Islet of Langerhans (tissue), 1 donor: ENCODE measurements around the gene TMEM143.
"Not testable (repeated sequence)": the region's sequence is repeated elsewhere in the genome, so short reads cannot be mapped to it uniquely, and the experiment has no call there.

ENCODE experiments used
- FAIRE-seq: peaks from one replicate; lab custom pipeline; 2011; peaks lifted over from hg19 to GRCh38; lab: Jason Lieb, UNC

Gene TMEM143

GRCh38 chr19:48296963-48297734, 66.6 kb downstream of the TMEM143 start:
- no peak for FAIRE-seq

GRCh38 chr19:48295458-48295857, 68.3 kb downstream of the TMEM143 start:
- no peak for FAIRE-seq

DNA sequence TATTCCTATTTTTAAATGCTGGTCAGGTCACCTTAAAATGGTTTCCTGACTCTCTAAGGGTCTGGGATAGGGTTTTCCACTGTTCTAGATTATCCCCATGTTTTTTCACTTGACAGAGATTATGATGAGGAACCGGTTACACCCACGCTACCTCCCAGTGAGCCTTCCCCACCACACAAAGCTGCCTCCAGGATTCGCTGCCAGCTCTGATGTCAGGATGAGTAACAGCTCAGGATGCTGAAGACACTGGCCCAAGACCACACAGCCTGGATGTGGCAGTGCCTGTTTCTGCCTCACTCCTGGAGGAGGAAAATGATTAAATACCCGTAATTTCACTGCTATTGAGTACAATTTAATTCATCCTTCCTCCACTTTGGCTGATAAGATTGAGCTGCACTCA, 70.9 kb downstream of the TMEM143 start:
- FAIRE-seq: no peak

DNA sequence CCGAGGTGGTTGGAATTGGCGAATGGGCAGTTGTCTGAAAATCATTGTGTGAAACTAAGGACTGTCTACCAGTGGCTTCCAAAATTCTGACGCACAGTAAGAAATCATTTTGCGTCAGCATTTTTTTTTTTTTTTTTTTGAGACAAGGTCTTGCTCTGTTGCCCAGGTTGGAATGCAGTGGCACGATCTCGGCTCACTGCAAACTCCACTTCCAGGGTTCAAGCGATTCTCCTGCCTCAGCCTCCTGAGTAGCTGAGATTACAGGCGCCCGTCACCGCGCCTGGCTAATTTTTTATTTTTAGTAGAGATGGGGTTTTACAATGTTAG, 72.3 kb downstream of the TMEM143 start:
- not testable (repeated sequence) for FAIRE-seq

DNA sequence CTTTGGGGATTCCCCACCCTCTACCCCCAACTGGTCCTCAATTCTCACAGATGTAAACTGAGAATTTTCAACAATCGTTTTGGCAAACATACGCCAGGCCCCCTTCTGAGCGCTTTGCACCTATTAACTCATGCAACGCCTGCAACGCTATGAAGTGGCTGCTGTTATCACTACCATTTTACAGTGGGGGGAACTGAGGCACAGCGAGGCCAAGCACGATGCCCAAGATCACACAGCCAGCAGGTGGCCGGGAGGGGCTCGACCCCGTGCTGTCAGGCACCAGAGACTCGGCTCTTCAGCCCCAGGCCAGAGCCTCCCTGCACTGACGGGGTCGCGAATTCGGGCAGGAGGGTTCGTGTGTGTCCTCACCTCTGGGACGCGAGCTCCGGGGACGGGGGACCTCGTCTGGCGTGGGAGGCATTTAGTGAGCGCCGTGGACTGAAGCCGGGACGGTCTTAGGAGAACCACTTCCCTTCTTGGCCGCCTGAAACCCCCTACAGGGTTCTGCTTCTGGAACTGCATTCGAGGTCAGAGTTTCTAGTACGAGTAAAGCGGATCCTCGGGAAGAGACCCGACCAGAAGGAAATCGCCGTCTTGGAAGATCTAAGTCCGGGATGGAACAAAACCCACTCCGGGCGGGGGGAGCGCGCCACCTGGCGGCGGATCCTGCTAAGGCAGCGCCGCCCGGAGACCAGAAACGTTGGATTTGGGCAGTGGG, 72.8 kb downstream of the TMEM143 start:
- FAIRE-seq: no peak

- FAIRE-seq: no peak
Observed at GRCh38 chr19:48290401-48290770, 73.4 kb downstream of the TMEM143 start.

DNA sequence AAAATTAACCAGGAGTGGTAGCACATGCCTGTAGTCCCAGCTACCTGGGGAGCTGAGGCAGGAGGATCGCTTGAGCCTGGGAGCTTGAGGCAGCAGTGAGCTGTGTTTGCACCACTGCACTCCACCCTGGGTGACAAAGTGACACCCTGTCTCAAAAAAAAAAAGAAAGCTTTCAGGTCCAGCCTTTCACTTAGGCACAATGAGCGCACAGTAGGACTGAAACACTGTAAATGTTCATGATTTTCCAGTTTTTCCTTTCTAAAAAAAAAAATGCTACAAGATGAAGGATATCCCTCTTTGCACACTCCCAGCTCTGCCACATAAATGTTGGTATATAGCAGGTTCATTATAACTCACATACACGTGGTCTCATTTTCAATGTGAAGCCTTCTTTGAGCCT, 76.0 kb downstream of the TMEM143 start:
- FAIRE-seq: no peak

DNA sequence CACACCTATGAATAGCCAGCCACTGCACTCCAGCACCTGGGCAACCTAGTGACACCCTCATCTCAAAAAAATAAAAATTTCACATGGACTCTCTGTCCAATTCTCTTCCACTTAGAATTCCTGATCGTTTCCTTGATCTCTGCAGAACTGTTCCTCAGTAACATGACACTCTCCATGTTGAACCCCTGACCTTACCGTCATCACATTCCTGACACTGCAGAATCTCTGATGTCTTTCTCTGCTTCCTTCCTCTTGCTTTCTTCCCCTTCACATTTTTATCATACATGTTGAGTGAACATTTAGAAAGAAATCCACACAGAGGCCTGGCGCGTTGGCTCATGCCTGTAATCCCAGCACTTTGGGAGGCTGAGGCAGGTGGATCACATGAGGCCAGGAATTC, 78.8 kb downstream of the TMEM143 start:
- FAIRE-seq: no peak

GRCh38 chr19:48283908-48284307, 79.8 kb downstream of the TMEM143 start:
- FAIRE-seq: no peak
